Cerebellar nuclear complex (tissue), 1 donor: ENCODE results near the gene TET2.
"Not testable (repeated sequence)": the region's sequence is repeated elsewhere in the genome, so short reads cannot be mapped to it uniquely, and the experiment has no call there.

ENCODE experiments used
- DNase-seq, 2 experiments: peaks; one replicate each; lab custom pipeline; 2025; lab: John Stamatoyannopoulos, UW

TET2 gene

GRCh38 chr4:105291925-105292324, 145.2 kb downstream of the TET2 start:
- DNase-seq: no peak

GRCh38 chr4:105293360-105293759, 146.7 kb downstream of the TET2 start:
- no peak for DNase-seq

- DNase-seq: no peak
Observed at GRCh38 chr4:105296672-105297071, 150.0 kb downstream of the TET2 start.

GRCh38 chr4:105299027-105299426, 152.4 kb downstream of the TET2 start:
- DNase-seq: not testable (repeated sequence)

GRCh38 chr4:105304085-105304484, 157.4 kb downstream of the TET2 start:
- DNase-seq: no peak

GRCh38 chr4:105305019-105305836, 158.6 kb downstream of the TET2 start:
- no peak for DNase-seq

GRCh38 chr4:105306158-105306781, 159.6 kb downstream of the TET2 start:
- no peak for DNase-seq

GRCh38 chr4:105306820-105307219, 160.1 kb downstream of the TET2 start:
- DNase-seq: no peak

- DNase-seq: no peak
Observed at GRCh38 chr4:105318486-105318885, 171.8 kb downstream of the TET2 start.

- no peak for DNase-seq
Observed at GRCh38 chr4:105327222-105327621, 180.5 kb downstream of the TET2 start.

- no peak for DNase-seq
Observed at GRCh38 chr4:105327956-105328355, 181.3 kb downstream of the TET2 start.

- no peak for DNase-seq
Observed at GRCh38 chr4:105329081-105329480, 182.4 kb downstream of the TET2 start.
